Suprapubic skin (tissue), 4 donors: ENCODE data around the gene MMD. TPM values are rescaled to one million over a fixed set of nuclear protein-coding genes. Genes with fewer than 3 reads are reported as not detected.
"Not testable (repeated sequence)": the region's sequence is repeated elsewhere in the genome, so short reads cannot be mapped to it uniquely, and the experiment has no call there.

ENCODE experiments used
- DNase-seq, 2 donors: peaks; one replicate each; pipeline ENCODE4 v3.0.0-alpha.2; 2019; ENCODE audit warnings: low spot score in 2 of 2
- H3K27ac ChIP-seq: fragments of 200-600 bp; sonication (generic); one replicate; pipeline ENCODE4 v1.5.1; 2019
- H3K27me3 ChIP-seq: fragments of 200-600 bp; sonication (generic); one replicate; pipeline ENCODE4 v1.5.1; 2019
- H3K36me3 ChIP-seq: fragments of 200-600 bp; sonication (generic); one replicate; pipeline ENCODE4 v1.5.1; 2019
- H3K4me1 ChIP-seq: fragments of 200-600 bp; sonication (generic); one replicate; pipeline ENCODE4 v1.5.1; 2019
- H3K4me3 ChIP-seq: fragments of 200-600 bp; sonication (generic); one replicate; pipeline ENCODE4 v1.5.1; 2019; ENCODE audit warnings: mild to moderate bottlenecking
- H3K9me3 ChIP-seq: fragments of 200-600 bp; sonication (generic); one replicate; pipeline ENCODE4 v1.5.1; 2019
- EP300 ChIP-seq: sonication (generic); formaldehyde crosslinking; IDR thresholded peaks from one replicate; pipeline ENCODE4 v1.6.1; 2017; ENCODE audit warnings: antibody characterized with exemption
- POLR2A ChIP-seq, 2 donors: fragments of 450-650 bp; IDR thresholded peaks; one replicate each; pipeline ENCODE4 v1.6.1; 2017; ENCODE audit warnings: antibody characterized with exemption in 2 of 2, mild to moderate bottlenecking in 2 of 2, moderate library complexity in 2 of 2
- POLR2AphosphoS5 ChIP-seq, 3 donors: sonication (generic); formaldehyde crosslinking; IDR thresholded peaks; one replicate each; pipeline ENCODE4 v1.6.1; 2017; ENCODE audit warnings: antibody characterized with exemption in 3 of 3
- WGBS: methylation state at CpG from one replicate; pipeline ENCODE4 v1.1.5; 2018; 5-methylcytosine and 5-hydroxymethylcytosine counted together
- total RNA-seq, 4 donors: library from RNA; depleted of rRNA; stranded (reverse); fragments of >200 nt; gene quantifications; one replicate each; pipeline ENCODE4 v1.1.0, GENCODE V29; 2016
- TF ChIP-seq, protein P1 (sequence below), 2 donors: fragments of 200-600 bp in 1 of 2; fragments of 450-650 bp in 1 of 2; sonication (generic) in 1 of 2; IDR thresholded peaks; one replicate each; pipeline ENCODE4 v1.5.1; 2016 to 2019; ENCODE audit warnings: antibody characterized with exemption in 2 of 2, mild to moderate bottlenecking in 1 of 2, moderate library complexity in 1 of 2

The MMD gene
- total RNA-seq, 4 donors from 2014 or later, result 7.8 to 14.1 (median 9.4) TPM

DNA sequence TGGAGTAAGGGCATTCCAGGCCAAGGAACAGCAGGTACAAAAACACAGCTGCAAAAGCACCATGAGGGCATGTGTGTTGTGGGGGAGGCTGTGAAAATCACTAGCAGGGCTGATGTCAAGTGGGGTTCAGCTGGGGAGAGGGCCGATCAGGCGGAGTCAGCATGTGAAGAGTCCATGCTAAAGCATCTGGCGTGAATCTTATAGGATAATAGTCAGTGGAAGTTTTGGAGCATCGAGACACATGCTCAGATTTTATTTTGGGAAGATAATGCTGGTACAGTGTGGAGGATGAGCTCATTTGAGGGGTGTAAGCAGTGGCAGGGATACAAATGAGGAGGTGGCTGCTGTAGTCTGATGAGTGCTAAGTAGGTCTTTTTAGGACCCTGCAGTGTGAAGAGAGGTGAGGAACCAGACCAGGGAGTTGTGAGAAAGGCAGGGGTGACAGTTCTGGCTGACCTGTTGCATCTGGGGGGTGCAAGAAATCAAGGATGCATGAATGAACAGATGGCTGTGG lies 30.3 kb downstream of the MMD start:
- no peak overlapping the region for H3K27ac ChIP-seq
- DNase-seq, result no peak
- no peaks in the 10 kb centered on the region for H3K27me3 ChIP-seq
- no peak overlapping the region for H3K4me3 ChIP-seq
- no peak for TF ChIP-seq POLR2AphosphoS5 (IDR thresholded peaks at IDR 0.05)
- TF ChIP-seq POLR2A (IDR thresholded peaks at IDR 0.05), result no peak
- TF ChIP-seq, protein P1, sequence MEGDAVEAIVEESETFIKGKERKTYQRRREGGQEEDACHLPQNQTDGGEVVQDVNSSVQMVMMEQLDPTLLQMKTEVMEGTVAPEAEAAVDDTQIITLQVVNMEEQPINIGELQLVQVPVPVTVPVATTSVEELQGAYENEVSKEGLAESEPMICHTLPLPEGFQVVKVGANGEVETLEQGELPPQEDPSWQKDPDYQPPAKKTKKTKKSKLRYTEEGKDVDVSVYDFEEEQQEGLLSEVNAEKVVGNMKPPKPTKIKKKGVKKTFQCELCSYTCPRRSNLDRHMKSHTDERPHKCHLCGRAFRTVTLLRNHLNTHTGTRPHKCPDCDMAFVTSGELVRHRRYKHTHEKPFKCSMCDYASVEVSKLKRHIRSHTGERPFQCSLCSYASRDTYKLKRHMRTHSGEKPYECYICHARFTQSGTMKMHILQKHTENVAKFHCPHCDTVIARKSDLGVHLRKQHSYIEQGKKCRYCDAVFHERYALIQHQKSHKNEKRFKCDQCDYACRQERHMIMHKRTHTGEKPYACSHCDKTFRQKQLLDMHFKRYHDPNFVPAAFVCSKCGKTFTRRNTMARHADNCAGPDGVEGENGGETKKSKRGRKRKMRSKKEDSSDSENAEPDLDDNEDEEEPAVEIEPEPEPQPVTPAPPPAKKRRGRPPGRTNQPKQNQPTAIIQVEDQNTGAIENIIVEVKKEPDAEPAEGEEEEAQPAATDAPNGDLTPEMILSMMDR (IDR thresholded peaks at IDR 0.05), result no peak
- no peak for TF ChIP-seq EP300
- WGBS, result 91% methylated on average over 4 of the region's 4 CpGs
- no peaks in the 10 kb centered on the region for H3K4me1 ChIP-seq
- no peaks in the 10 kb centered on the region for H3K9me3 ChIP-seq
- H3K36me3 ChIP-seq, result no peaks in the 10 kb centered on the region

DNA sequence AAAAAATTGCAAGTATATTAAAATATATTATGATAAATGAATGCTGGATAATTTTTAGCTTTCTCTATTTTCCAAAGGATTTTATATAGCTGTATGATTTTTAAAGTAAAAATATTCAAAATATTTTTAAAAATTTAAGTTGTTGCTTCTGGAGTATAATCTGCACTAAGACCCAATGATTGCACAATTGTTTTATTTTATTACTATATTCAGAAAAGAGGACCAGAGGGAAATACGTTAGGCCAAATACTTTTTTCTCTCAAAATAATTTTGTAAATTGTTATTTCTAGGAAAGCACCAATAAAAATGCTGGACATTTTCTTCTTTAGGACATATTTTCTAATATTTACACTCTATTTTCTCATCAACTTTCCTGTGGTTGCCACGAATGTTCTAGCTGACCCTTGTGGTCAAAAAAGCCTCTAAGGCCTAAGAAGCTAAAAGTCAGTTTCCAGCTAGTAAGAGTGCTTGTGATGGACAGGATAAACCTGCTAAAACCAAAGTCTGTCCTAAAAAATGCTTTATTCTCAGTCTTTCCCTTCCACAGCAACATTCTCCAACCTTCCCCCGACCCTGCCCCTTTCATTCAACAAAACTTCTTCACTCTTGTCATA lies 31.2 kb downstream of the MMD start:
- DNase-seq, result no peak
- no peaks in the 10 kb centered on the region for H3K36me3 ChIP-seq
- WGBS, result 77% methylated on average over 3 of the region's 3 CpGs
- no peaks in the 10 kb centered on the region for H3K4me1 ChIP-seq
- TF ChIP-seq, protein P1 (IDR thresholded peaks at IDR 0.05), result no peak
- TF ChIP-seq POLR2A (IDR thresholded peaks at IDR 0.05), result no peak
- H3K27me3 ChIP-seq, result no peaks in the 10 kb centered on the region
- no peak overlapping the region for H3K27ac ChIP-seq
- no peak overlapping the region for H3K4me3 ChIP-seq
- H3K9me3 ChIP-seq, result no peaks in the 10 kb centered on the region

DNA sequence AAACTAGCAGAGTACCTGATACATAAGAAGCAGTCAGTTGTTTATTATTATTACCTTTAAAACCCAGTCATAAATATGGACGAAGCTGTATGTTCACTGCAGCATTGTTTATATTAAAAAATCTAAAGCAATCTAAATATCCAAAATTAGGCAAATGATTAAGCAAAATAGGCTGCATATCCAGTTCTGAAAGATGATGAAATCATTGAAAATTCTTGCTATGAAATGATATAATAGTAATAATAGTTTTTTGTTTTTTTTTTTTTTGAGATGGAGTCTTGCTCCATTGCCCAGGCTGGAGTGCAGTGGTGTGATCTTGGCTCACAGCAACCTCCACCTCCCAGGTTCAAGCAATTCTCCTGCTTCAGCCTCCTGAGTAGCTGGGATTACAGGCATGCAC lies 31.9 kb downstream of the MMD start:
- H3K27ac ChIP-seq, H3K9me3 ChIP-seq, H3K27me3 ChIP-seq, H3K4me3 ChIP-seq, H3K36me3 ChIP-seq, DNase-seq, H3K4me1 ChIP-seq: not testable (repeated sequence)
- WGBS, result 84% methylated on average over 1 of the region's 1 CpG

DNA sequence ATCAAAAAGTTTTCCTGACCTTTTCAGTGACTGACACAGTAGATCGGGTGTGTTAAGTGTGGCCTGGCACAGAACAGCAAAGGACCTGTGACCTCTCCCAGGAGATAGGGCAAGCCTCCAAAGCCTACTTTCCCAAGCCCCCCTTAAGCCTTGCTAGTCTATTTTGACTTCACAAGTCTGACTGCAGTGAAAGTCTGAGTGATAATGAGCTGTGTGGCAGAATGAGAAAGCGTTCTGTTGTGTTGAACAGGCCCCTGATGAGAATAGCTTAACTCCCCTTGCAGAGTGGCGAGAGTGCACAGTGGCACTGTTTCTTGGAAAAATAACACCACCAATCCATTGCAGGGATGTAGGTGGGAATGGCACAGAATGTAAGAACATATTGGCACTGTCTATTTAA lies 32.8 kb downstream of the MMD start:
- 81% methylated on average over 3 of the region's 3 CpGs for WGBS
- no peaks in the 10 kb centered on the region for H3K36me3 ChIP-seq
- no peaks in the 10 kb centered on the region for H3K9me3 ChIP-seq
- H3K4me1 ChIP-seq, result no peaks in the 10 kb centered on the region
- H3K4me3 ChIP-seq, result no peak overlapping the region
- no peak for TF ChIP-seq POLR2AphosphoS5 (IDR thresholded peaks at IDR 0.05)
- TF ChIP-seq POLR2A (IDR thresholded peaks at IDR 0.05), result no peak
- TF ChIP-seq EP300, result no peak
- TF ChIP-seq, protein P1 (IDR thresholded peaks at IDR 0.05), result no peak
- no peak overlapping the region for H3K27ac ChIP-seq
- no peaks in the 10 kb centered on the region for H3K27me3 ChIP-seq
- no peak for DNase-seq

DNA sequence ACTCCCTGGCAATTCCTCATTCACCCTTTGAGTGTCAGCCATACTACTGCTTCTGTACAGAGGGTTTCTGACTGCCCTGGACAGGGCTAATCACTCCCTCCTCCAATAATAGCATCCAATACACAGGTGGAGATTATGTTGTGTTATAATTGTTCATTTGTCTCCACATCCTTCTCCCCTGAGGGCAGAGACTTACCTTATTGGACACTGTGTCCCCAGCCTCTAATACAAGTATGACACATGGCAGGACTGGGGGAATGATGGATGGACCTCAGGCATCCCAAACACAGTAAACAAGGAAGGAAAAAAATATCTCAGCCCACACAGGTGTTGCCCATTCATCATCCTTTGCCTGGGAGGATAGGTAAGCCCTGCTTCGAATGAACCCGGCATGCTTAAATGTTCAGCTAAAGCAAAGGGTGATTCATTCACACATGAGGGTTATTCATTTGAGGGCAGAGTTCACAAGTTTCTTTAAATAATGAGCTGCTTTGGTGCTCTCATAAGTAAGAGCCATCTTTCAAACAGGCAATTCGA lies 34.8 kb downstream of the MMD start:
- 71% methylated on average over 3 of the region's 3 CpGs for WGBS
- no peaks in the 10 kb centered on the region for H3K36me3 ChIP-seq
- TF ChIP-seq EP300 (no peak), POLR2AphosphoS5 (IDR thresholded peaks at IDR 0.05) (no peak), POLR2A (IDR thresholded peaks at IDR 0.05) (no peak)
- TF ChIP-seq, protein P1 (IDR thresholded peaks at IDR 0.05), result no peak
- H3K27me3 ChIP-seq, result no peaks in the 10 kb centered on the region
- DNase-seq, result no peak
- H3K9me3 ChIP-seq, result no peaks in the 10 kb centered on the region
- H3K4me1 ChIP-seq, result no peaks in the 10 kb centered on the region
- no peak overlapping the region for H3K27ac ChIP-seq
- H3K4me3 ChIP-seq, result no peak overlapping the region
